OCI-LY7 (cell line): ENCODE results near the gene RPGRIP1.

Experiments
- CTCF ChIP-seq: fragments of 200-600 bp; sonication (generic); conservative IDR thresholded peaks from 2 replicates; pipeline ENCODE4 v1.5.1; 2014; ENCODE audit warnings: mild to moderate bottlenecking, antibody characterized with exemption, low read length, moderate library complexity, mixed read lengths
- EZH2phosphoT487 ChIP-seq: fragments of 200-600 bp; sonication (generic); IDR thresholded peaks from 2 replicates; pipeline ENCODE4 v1.6.1; 2018; ENCODE audit warnings: low read depth, borderline replicate concordance, mild to moderate bottlenecking, mixed run types, antibody characterized with exemption, low read length, moderate library complexity, mixed read lengths

- no peak for TF ChIP-seq CTCF
- TF ChIP-seq EZH2phosphoT487 = no peak
These were observed 28.2 kb downstream of the RPGRIP1 start for GRCh38 chr14:21308132-21308478.
